Brain microvascular endothelial cell (primary cell): ENCODE measurements around the gene ADGRD1.

ENCODE experiments used
- DNase-seq: peaks from one replicate; pipeline ENCODE4 v3.0.0-alpha.2; 2020
- H3K27ac ChIP-seq: fragments of 250-450 bp; sonication (Bioruptor Pico); 2 replicates; pipeline ENCODE4 v1.5.1; 2020; ENCODE audit warnings: mild to moderate bottlenecking, moderate library complexity
- H3K27me3 ChIP-seq: fragments of 250-450 bp; sonication (Bioruptor Pico); replicated peaks from 2 replicates; pipeline ENCODE4 v1.5.1; 2020; ENCODE audit warnings: mild to moderate bottlenecking
- H3K36me3 ChIP-seq: fragments of 250-450 bp; sonication (Bioruptor Pico); replicated peaks from 2 replicates; pipeline ENCODE4 v1.5.1; 2020; ENCODE audit warnings: mild to moderate bottlenecking
- H3K4me3 ChIP-seq: 2 replicates; pipeline ENCODE4 v1.5.1; 2011; ENCODE audit warnings: low read depth, mild to moderate bottlenecking, control low read depth, low read length, moderate library complexity
- CTCF ChIP-seq: IDR thresholded peaks from 2 replicates; pipeline ENCODE4 v1.5.1; 2011; ENCODE audit warnings: low read depth, mild to moderate bottlenecking, moderate library complexity, low read length, control low read depth, inconsistent platforms; ENCODE audit errors: missing control alignments
- in situ Hi-C: cut with HindIII; loops from 2 replicates; pipeline ENCODE4 v1.10.0; 2017; ENCODE audit warnings: low sequenced_read_pairs, low pct_ligation_motif_present

Gene ADGRD1

GRCh38 chr12:131085125-131085815 lies 131.6 kb downstream of the ADGRD1 start:
- Histone ChIP-seq H3K27me3 (no peaks in the 10 kb centered on the region), H3K4me3 (no peak overlapping the region), H3K27ac (no peak overlapping the region), H3K36me3 (no peaks in the 10 kb centered on the region)
- in situ Hi-C loops: no loop called here
- DNase-seq: no peak
- TF ChIP-seq CTCF: no peak

- no peak for TF ChIP-seq CTCF
- DNase-seq: no peak
- in situ Hi-C loops: no loop called here
Measured at GRCh38 chr12:131085816-131086591, 132.3 kb downstream of the ADGRD1 start.

GRCh38 chr12:131087302-131087818 lies 133.7 kb downstream of the ADGRD1 start:
- no peak for DNase-seq
- no peak for TF ChIP-seq CTCF
- in situ Hi-C loops: no loop called here
- Histone ChIP-seq H3K4me3 (no peak overlapping the region), H3K27ac (no peak overlapping the region), H3K36me3 (no peaks in the 10 kb centered on the region), H3K27me3 (no peaks in the 10 kb centered on the region)

More at GRCh38 chr12:131085816-131086591, 132.3 kb downstream of the ADGRD1 start:
- H3K4me3 ChIP-seq: no peak overlapping the region
- H3K27me3 ChIP-seq: no peaks in the 10 kb centered on the region
- no peaks in the 10 kb centered on the region for H3K36me3 ChIP-seq
- H3K27ac ChIP-seq: no peak overlapping the region

- DNase-seq: no peak
- Histone ChIP-seq H3K36me3 (no peaks in the 10 kb centered on the region), H3K4me3 (no peak overlapping the region), H3K27ac (no peak overlapping the region), H3K27me3 (no peaks in the 10 kb centered on the region)
- in situ Hi-C loops: no loop called here
- TF ChIP-seq CTCF: no peak
Measured at GRCh38 chr12:131087991-131088700, 134.4 kb downstream of the ADGRD1 start.

- H3K27me3 ChIP-seq: no peaks in the 10 kb centered on the region
- in situ Hi-C loops: no loop called here
- no peak for TF ChIP-seq CTCF
- DNase-seq: no peak
- H3K4me3 ChIP-seq: no peak overlapping the region
- no peaks in the 10 kb centered on the region for H3K36me3 ChIP-seq
- H3K27ac ChIP-seq: no peak overlapping the region
Measured at GRCh38 chr12:131088701-131089530, 135.2 kb downstream of the ADGRD1 start.
